Common myeloid progenitor, CD34-positive (primary cell): ENCODE results near the gene ZNF785.
"Not testable (repeated sequence)": the region's sequence is repeated elsewhere in the genome, so short reads cannot be mapped to it uniquely, and the experiment has no call there.

Source experiments
- CTCF ChIA-PET: fragments of 350-600 bp; sonication (Branson Sonifier 250); formaldehyde crosslinking; loops from one replicate; lab custom pipeline; 2021; ENCODE audit warnings: antibody characterized with exemption; lab: Charles Lee
- POLR2A ChIA-PET: fragments of 350-600 bp; sonication (Branson Sonifier 250); formaldehyde crosslinking; loops from one replicate; lab custom pipeline; 2021; ENCODE audit warnings: antibody characterized with exemption; lab: Charles Lee
- DNase-seq, 3 donors: peaks; one replicate each; pipeline versions ENCODE4 v3.0.0 to v3.0.0-alpha.2; 2013
- H3K27ac ChIP-seq, 2 experiments: 1 replicate in 1 of 2; 2 replicates in 1 of 2; pipeline ENCODE4 v1.7.0; 2013; ENCODE audit warnings: inconsistent platforms in 2 of 2, low read length in 2 of 2, mild to moderate bottlenecking in 2 of 2, low read depth in 1 of 2, moderate library complexity in 1 of 2; ENCODE audit not compliant: severe bottlenecking in 2 of 2, insufficient read depth in 1 of 2, poor library complexity in 1 of 2
- H3K27me3 ChIP-seq, 5 experiments: replicated peaks in 2 of 5; 1 replicate in 3 of 5; 2 replicates in 2 of 5; pipeline versions ENCODE4 v1.6.1 to v1.7.0; 2013; ENCODE audit warnings: low read length in 4 of 5, mild to moderate bottlenecking in 2 of 5, moderate library complexity in 2 of 5, inconsistent platforms in 1 of 5; ENCODE audit not compliant: insufficient read depth in 5 of 5, control insufficient read depth in 4 of 5
- H3K36me3 ChIP-seq, 4 experiments: 1 replicate in 2 of 4; 2 replicates in 2 of 4; pipeline versions ENCODE4 v1.6.1 to v1.7.0; 2013; ENCODE audit warnings: low read length in 3 of 4, control low read depth in 1 of 4, mild to moderate bottlenecking in 1 of 4; ENCODE audit not compliant: control insufficient read depth in 4 of 4, insufficient read depth in 4 of 4
- H3K4me1 ChIP-seq, 4 experiments: 1 replicate in 3 of 4; 2 replicates in 1 of 4; pipeline versions ENCODE4 v1.6.1 to v1.7.1; 2013; ENCODE audit warnings: low read length in 3 of 4, mild to moderate bottlenecking in 3 of 4, control low read depth in 1 of 4, inconsistent platforms in 1 of 4, moderate library complexity in 1 of 4; ENCODE audit not compliant: control insufficient read depth in 4 of 4, insufficient read depth in 4 of 4; ENCODE audit errors: control extremely low read depth in 1 of 4
- H3K4me3 ChIP-seq, 7 experiments: 1 replicate in 4 of 7; 2 replicates in 3 of 7; pipeline versions ENCODE4 v1.5.1 to v1.7.0; 2013; ENCODE audit warnings: mild to moderate bottlenecking in 7 of 7, low read length in 6 of 7, moderate library complexity in 6 of 7, inconsistent platforms in 2 of 7, low read depth in 2 of 7, control low read depth in 1 of 7; ENCODE audit not compliant: insufficient read depth in 4 of 7, control insufficient read depth in 1 of 7; ENCODE audit errors: extremely low read depth in 1 of 7
- H3K9me3 ChIP-seq, 5 experiments: 1 replicate in 4 of 5; 2 replicates in 1 of 5; pipeline versions ENCODE4 v1.6.1 to v1.7.1; 2013; ENCODE audit warnings: low read length in 4 of 5, mild to moderate bottlenecking in 2 of 5, inconsistent platforms in 1 of 5, low read depth in 1 of 5, moderate library complexity in 1 of 5; ENCODE audit not compliant: control insufficient read depth in 4 of 5, insufficient read depth in 2 of 5; ENCODE audit errors: control extremely low read depth in 1 of 5
- WGBS: methylation state at CpG from one replicate; pipeline ENCODE4 v1.1.5; 2013; ENCODE audit not compliant: insufficient coverage; 5-methylcytosine and 5-hydroxymethylcytosine counted together

The ZNF785 gene

GRCh38 chr16:30592871-30593270 lies 7.4 kb upstream of the ZNF785 start:
- CTCF ChIA-PET: interaction anchor here (1.0 to 2.2 kb wide), 5 partner anchors 9 to 163 kb away, joined by 3 to 5 read pairs (median 4); partner anchors contain the start of gene DCTPP1
- H3K4me3 ChIP-seq: no peak overlapping the region
- H3K9me3 ChIP-seq: no peaks in the 10 kb centered on the region
- no peak for DNase-seq
- peaks cover 0 to 3% (median 2%) of the 10 kb centered on the region in 4 experiments for H3K36me3 ChIP-seq
- WGBS: 100% methylated on average over 3 of the region's 4 CpGs
- no peak overlapping the region for H3K27ac ChIP-seq
- no peaks in the 10 kb centered on the region for H3K4me1 ChIP-seq
- H3K27me3 ChIP-seq: no peaks in the 10 kb centered on the region
- POLR2A ChIA-PET: no interaction called here

GRCh38 chr16:30590869-30591268 lies 5.4 kb upstream of the ZNF785 start:
- not testable (repeated sequence) for H3K27ac ChIP-seq, H3K4me1 ChIP-seq, H3K9me3 ChIP-seq, H3K36me3 ChIP-seq, H3K27me3 ChIP-seq, H3K4me3 ChIP-seq, DNase-seq
- POLR2A ChIA-PET: interaction anchor here (0.6 kb wide), 1 partner anchor 47 kb away, joined by 3 read pairs; no protein-coding TSS in a partner anchor
- 89% methylated on average over 3 of the region's 9 CpGs for WGBS
- CTCF ChIA-PET: interaction anchor here (1.2 to 1.7 kb wide), 3 partner anchors 9 to 38 kb away, joined by 3 to 5 read pairs (median 4); partner anchors contain the start of gene ZNF689

DNA sequence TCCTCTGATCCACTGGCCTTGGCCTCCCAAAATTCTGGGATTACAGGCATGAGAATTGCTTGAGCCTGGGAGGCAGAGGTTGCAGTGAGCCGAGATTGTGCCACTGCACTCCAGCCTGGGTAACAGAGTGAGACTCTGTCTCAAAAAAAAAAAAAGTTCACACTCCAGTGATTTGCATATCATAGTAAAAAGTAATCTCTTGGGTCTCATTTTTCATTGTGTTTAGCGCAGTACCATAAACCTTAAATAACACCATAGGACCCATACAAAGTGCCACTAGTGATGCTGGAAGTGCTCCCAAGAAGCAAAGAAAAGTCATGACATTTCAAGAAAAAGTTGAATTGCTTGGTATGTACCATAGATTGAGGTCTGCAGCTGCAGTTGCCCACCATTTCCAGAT lies 4.1 kb upstream of the ZNF785 start:
- H3K27me3 ChIP-seq, DNase-seq, H3K27ac ChIP-seq, POLR2A ChIA-PET, H3K9me3 ChIP-seq, CTCF ChIA-PET, H3K4me3 ChIP-seq, H3K36me3 ChIP-seq: not testable (repeated sequence)
- WGBS: no CpG with 5 or more reads among the region's 2 CpGs
- H3K4me1 ChIP-seq: peaks cover 0 to 19% (median 17%) of the 10 kb centered on the region in 4 experiments

- H3K9me3 ChIP-seq: no peaks in the 10 kb centered on the region
- ChIA-PET POLR2A (interaction anchor here (0.7 kb wide), 1 partner anchor 109 kb away, joined by 3 read pairs; no protein-coding TSS in a partner anchor), CTCF (interaction anchor here (1.6 to 1.7 kb wide), 2 partner anchors 27 to 54 kb away, joined by 3 to 6 read pairs; partner anchors contain the start of gene ZNF747)
- DNase-seq: no peak
- peaks cover 0 to 8% (median 1%) of the 10 kb centered on the region in 4 experiments for H3K36me3 ChIP-seq
- H3K4me3 ChIP-seq: no peak overlapping the region
- H3K27ac ChIP-seq: no peak overlapping the region
- H3K4me1 ChIP-seq: peaks cover 0 to 20% (median 18%) of the 10 kb centered on the region in 4 experiments
- no peaks in the 10 kb centered on the region for H3K27me3 ChIP-seq
- WGBS: no CpG with 5 or more reads among the region's 2 CpGs
Observed at GRCh38 chr16:30588651-30589050, 3.2 kb upstream of the ZNF785 start.

DNA sequence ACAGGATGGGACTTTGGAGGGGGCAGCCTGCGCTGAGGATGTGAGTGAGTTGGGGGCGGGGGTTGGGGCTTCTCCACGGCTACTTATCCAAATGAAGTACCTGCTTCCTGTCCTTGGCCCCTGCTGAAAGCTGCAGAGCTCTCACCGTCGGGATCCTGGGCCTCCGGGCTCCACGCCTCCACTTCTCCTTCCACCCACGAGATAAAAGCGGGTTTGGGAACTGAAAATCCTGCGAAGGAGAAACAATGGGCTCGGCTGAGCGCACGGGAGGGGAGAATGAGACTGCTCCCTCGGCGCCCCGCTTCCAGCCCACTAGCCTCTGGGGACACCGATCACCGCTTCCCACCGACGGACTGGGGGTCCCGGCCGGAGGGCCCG lies 486 bp downstream of the ZNF785 start:
- Histone ChIP-seq H3K27ac (peak overlapping the region; percentile 74 to 90), H3K4me3 (peak overlapping the region; percentile 60 to 86 (median 76)), H3K4me1 (peaks cover 0 to 20% (median 18%) of the 10 kb centered on the region in 4 experiments), H3K36me3 (peaks cover 6 to 29% (median 17%) of the 10 kb centered on the region in 4 experiments), H3K9me3 (no peaks in the 10 kb centered on the region), H3K27me3 (no peaks in the 10 kb centered on the region)
- ChIA-PET POLR2A (interaction anchor here (0.9 to 1.0 kb wide), 2 partner anchors 11 to 13 kb away, joined by 3 to 4 read pairs; no protein-coding TSS in a partner anchor), CTCF (interaction anchor here (0.9 to 3.1 kb wide), 10 partner anchors 9 to 50 kb away, joined by 3 to 13 read pairs (median 3); partner anchors contain the start of genes ZNF747 and ZNF764)
- WGBS: 0% methylated on average over 19 of the region's 23 CpGs
- peak in 1 of 3 donors; percentile 14 for DNase-seq

- H3K36me3 ChIP-seq: peaks cover 10 to 38% (median 20%) of the 10 kb centered on the region in 4 experiments
- ChIA-PET CTCF (interaction anchor here (0.8 to 1.6 kb wide), 3 partner anchors 10 to 76 kb away, joined by 3 read pairs; partner anchors contain the start of gene FBRS), POLR2A (no interaction called here)
- H3K4me1 ChIP-seq: peaks cover 0 to 20% (median 18%) of the 10 kb centered on the region in 4 experiments
- H3K9me3 ChIP-seq: no peaks in the 10 kb centered on the region
- no peak overlapping the region for H3K27ac ChIP-seq
- no peak for DNase-seq
- no peaks in the 10 kb centered on the region for H3K27me3 ChIP-seq
- no peak overlapping the region for H3K4me3 ChIP-seq
- WGBS: 97% methylated on average over 42 of the region's 48 CpGs
Observed at GRCh38 chr16:30582611-30583340, 2.7 kb downstream of the ZNF785 start.

GRCh38 chr16:30581457-30581856 lies 4.0 kb downstream of the ZNF785 start:
- DNase-seq: peak in 1 of 3 donors; percentile 19
- ChIA-PET CTCF (interaction anchor here (0.6 to 1.6 kb wide), 3 partner anchors 19 to 35 kb away, joined by 3 read pairs; no protein-coding TSS in a partner anchor), POLR2A (no interaction called here)
- 99% methylated on average over 6 of the region's 7 CpGs for WGBS
- peaks cover 12 to 42% (median 20%) of the 10 kb centered on the region in 4 experiments for H3K36me3 ChIP-seq
- no peak overlapping the region for H3K27ac ChIP-seq
- H3K9me3 ChIP-seq: no peaks in the 10 kb centered on the region
- no peaks in the 10 kb centered on the region for H3K27me3 ChIP-seq
- H3K4me1 ChIP-seq: peaks cover 0 to 18% (median 16%) of the 10 kb centered on the region in 4 experiments
- no peak overlapping the region for H3K4me3 ChIP-seq
